ENCODE results near the gene PXMP4.

PXMP4 gene

GRCh38 chr20:33702861-33703260 is 17.2 kb downstream of the PXMP4 start:
- no peak for TF ChIP-seq REST (IDR thresholded peaks at IDR 0.05; ENCODE audit: insufficient read depth in 1 of 2, low read depth in 2 of 2, low read length in 2 of 2)
- no peak for TF ChIP-seq TAF1 (IDR thresholded peaks at IDR 0.05; ENCODE audit: borderline replicate concordance, insufficient read depth, low read length)
- TF ChIP-seq POLR2AphosphoS5 (IDR thresholded peaks at IDR 0.05; ENCODE audit: low read depth, low read length) = no peak
- no peak for TF ChIP-seq FOXP2 (optimal IDR thresholded peaks at IDR 0.05; ENCODE audit: borderline replicate concordance, extremely low read depth, extremely low read length, insufficient read depth)
- TF ChIP-seq SIN3A (IDR thresholded peaks at IDR 0.05; ENCODE audit: borderline replicate concordance, insufficient read depth, low read length) = no peak

- TF ChIP-seq FOXP2 (optimal IDR thresholded peaks at IDR 0.05; ENCODE audit: borderline replicate concordance, extremely low read depth, extremely low read length, insufficient read depth) (no peak), REST (IDR thresholded peaks at IDR 0.05; ENCODE audit: insufficient read depth in 1 of 2, low read depth in 2 of 2, low read length in 2 of 2) (no peak)
Measured at GRCh38 chr20:33701629-33702450, 18.3 kb downstream of the PXMP4 start.

- TF ChIP-seq FOXP2 (optimal IDR thresholded peaks at IDR 0.05; ENCODE audit: borderline replicate concordance, extremely low read depth, extremely low read length, insufficient read depth) (no peak), POLR2AphosphoS5 (IDR thresholded peaks at IDR 0.05; ENCODE audit: low read depth, low read length) (no peak)
Measured at GRCh38 chr20:33697129-33697528, 23.0 kb downstream of the PXMP4 start.

GRCh38 chr20:33696448-33696847 is 23.7 kb downstream of the PXMP4 start:
- TF ChIP-seq FOXP2 (optimal IDR thresholded peaks at IDR 0.05; ENCODE audit: borderline replicate concordance, extremely low read depth, extremely low read length, insufficient read depth) (no peak), TAF1 (IDR thresholded peaks at IDR 0.05; ENCODE audit: borderline replicate concordance, insufficient read depth, low read length) (no peak), REST (IDR thresholded peaks at IDR 0.05; ENCODE audit: insufficient read depth in 1 of 2, low read depth in 2 of 2, low read length in 2 of 2) (no peak), POLR2AphosphoS5 (IDR thresholded peaks at IDR 0.05; ENCODE audit: low read depth, low read length) (no peak), SIN3A (IDR thresholded peaks at IDR 0.05; ENCODE audit: borderline replicate concordance, insufficient read depth, low read length) (no peak)

GRCh38 chr20:33694639-33695012 is 25.5 kb downstream of the PXMP4 start:
- TF ChIP-seq SIN3A (IDR thresholded peaks at IDR 0.05; ENCODE audit: borderline replicate concordance, insufficient read depth, low read length) = no peak
- TF ChIP-seq POLR2AphosphoS5 (IDR thresholded peaks at IDR 0.05; ENCODE audit: low read depth, low read length) = no peak
- no peak for TF ChIP-seq TAF1 (IDR thresholded peaks at IDR 0.05; ENCODE audit: borderline replicate concordance, insufficient read depth, low read length)
- no peak for TF ChIP-seq REST (IDR thresholded peaks at IDR 0.05; ENCODE audit: insufficient read depth in 1 of 2, low read depth in 2 of 2, low read length in 2 of 2)
- TF ChIP-seq FOXP2 (optimal IDR thresholded peaks at IDR 0.05; ENCODE audit: borderline replicate concordance, extremely low read depth, extremely low read length, insufficient read depth) = no peak

Data from PFSK-1 (cell line).